GM21529 (cell line): Measurements from ENCODE around the gene STX8.
"Not testable (repeated sequence)": the region's sequence is repeated elsewhere in the genome, so short reads cannot be mapped to it uniquely, and the experiment has no call there.

Source experiments
- ATAC-seq: cut with Tn5 transposase; IDR thresholded peaks from one replicate; pipeline ENCODE4 v1.9.1; 2021; ENCODE audit not compliant: unreplicated experiment

STX8 gene

DNA sequence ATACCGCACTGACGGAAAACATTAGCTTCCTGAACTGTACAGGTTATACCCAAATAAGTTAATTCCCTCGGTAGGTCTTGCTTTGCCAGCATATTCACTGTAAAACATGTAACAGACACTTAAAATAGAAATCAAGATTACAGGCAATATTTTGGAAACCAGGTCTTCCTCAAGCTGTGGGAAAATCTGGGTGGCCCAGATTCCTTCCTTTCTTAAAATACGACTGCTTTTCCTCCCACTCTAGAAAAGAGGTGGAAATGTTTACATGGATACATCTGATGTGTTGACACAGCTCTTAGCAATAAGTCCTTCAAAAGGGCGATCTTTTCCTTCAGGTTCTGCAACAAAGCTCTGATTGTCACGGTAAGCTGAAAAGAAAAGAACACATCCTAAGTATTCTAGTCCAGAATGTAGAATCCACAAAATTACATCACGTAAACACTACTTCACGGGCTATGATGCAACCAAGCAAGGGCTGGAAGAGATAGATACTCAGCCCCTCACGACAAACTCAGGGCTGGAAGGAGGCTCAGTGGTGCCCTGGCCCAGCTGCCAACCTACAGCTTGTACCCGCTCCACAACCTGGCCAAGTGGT lies 18.4 kb downstream of the STX8 start:
- ATAC-seq, result no peak

DNA sequence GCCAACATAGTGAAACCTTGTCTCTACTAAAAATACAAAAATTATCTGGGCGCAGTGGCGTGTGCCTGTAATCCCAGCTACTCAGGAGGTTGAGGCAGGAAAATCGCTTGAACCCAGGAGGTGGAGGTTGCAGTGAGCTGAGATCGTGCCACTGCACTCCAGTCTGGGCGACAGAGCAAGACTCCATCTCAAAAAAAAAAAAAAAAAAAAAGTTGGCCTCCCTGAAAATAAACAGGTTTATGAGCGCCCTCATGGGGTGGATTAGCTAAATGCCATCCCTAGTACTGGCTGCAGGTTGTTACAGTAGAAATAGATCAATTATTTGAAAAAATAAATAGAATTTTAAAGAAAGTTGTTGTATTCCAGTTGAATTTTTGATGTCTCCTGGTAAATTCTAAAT lies 20.9 kb downstream of the STX8 start:
- ATAC-seq, result not testable (repeated sequence)

DNA sequence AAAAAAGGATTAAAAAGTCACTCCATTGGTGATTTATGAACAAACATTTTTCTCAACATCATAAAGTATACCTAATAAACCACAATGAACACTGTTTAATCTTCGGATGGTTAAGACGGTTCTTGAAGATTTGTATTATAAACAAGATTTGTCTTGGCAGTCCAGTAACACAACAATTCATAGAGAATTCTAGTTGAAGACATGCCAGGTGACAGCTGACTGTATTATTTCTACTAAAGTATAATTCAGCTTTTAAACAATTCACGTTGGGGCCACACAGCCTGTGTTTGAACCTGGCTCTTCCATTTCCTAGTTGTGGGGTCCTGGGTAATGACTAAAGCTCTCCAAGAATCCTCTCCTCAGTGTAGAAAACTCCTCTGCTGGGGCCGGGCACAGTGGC lies 22.0 kb downstream of the STX8 start:
- ATAC-seq, result no peak

DNA sequence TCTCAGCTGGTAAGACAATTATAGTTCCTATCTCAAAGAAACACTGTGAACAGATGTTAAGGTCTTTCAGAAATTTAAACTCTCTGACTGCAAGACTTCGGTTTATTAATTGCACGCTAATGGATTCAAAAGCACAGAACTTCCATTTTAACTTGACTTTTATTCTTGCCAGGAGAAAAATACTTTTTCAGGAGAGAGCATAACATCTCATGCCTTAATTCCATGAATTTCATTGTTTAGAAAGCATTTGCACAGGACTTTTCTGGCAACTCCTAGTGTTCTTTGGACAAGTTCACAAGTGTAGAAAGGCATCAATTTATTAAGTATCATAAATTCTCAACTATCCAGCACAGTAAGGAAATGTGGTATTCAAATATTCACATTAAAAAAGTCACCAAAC lies 22.4 kb downstream of the STX8 start:
- ATAC-seq, result no peak

DNA sequence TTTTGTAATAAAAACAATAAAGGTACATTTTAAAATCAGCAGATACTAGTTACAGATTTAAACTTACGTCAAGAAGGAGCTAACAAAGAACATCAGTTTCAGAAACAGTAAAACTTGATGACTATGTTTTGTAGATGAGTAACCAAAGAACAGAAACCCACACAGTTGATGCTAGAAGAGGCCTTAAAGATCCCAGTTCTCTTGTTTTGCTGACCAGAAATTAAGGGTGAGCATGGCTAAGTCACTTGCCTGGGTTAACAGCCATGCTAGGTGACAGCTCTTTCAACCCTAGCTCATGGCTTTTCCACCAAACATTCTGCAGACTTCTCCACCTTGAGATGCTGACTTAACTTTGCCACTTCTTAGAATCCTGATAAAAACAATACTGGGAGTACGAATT lies 26.4 kb downstream of the STX8 start:
- ATAC-seq, result no peak

DNA sequence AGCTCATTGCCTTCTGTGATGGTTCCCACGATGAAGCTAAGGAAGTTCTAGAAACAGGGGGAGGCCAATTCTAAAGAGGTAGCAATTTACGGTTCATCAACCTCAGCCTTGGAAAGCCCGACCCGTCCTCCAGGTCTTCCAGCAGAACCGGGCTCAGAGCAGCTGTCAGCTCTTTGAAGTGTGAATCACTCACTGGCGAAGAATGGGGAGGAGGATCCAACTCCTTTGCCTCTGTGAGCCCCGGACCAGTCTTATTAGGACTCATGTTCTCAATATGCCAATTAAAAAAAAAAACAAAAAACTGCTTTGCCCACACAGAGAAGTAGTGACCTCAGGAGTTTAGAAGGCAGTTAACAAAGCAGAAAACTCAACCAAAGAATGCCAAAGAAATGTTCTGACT lies 31.4 kb downstream of the STX8 start:
- ATAC-seq, result no peak

DNA sequence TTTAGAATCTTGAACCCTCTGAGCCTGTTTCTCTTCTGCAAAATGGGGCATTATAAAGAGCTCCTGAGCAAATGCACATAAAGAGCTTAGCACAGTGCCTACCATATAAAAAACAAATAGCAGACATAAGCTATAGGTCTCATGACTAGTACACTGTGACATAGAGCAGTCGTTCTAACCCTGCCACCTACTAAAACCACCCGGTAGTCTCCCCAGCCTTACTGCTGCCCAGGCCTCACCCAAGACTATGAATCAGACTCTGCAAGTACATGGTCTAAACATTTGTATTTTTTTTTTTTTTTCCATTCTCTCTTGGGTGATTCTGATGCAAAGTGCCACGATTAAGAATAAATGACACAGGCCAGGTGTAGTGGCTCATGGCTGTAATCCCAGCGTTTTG lies 33.9 kb downstream of the STX8 start:
- no peak for ATAC-seq

DNA sequence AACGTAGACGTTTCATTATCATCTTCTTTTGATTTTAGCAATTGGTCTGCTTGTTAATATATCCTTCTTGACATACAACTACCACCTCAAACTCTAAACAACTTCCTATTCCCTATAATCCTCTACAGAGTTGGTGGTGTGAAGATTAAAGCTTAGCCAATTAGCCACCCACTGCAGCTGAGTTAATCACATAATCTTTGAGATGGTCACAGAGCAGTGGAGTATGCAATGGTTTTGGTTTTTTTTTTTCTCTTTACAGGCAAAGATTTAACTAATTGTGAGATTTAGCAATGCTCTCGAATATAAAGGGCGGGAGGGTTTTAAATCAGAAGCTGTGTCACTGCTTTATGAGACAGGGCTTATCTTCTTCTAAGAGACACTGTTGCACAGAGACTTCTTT lies 37.0 kb downstream of the STX8 start:
- no peak for ATAC-seq

DNA sequence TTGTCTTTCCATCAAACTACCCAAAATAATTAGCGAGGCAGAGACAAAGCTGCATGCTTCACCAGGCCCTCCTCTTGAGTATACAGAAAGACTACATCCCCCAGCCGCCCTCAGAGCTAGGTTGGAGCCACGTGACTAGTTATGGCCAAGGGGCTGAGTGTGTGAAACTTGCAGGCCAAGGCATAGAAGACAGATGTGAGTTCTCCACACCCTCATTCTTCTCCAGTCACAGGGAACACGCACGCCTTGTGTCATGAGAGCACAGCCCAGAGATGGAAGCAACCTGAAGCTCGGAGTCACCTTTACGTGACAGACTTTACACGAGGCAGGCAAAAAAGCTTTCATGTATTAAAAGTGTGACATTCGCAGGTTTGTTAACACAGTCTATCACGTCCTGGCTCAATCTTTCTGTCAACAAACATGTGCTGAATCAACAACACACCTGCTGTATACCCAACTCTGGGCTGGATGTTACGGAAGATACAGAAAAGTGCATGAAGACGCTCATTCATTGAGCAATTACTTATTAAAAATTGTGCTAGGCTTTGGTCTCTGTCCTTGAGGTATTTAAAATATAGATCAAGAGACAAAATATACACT lies 38.3 kb downstream of the STX8 start:
- ATAC-seq, result no peak

DNA sequence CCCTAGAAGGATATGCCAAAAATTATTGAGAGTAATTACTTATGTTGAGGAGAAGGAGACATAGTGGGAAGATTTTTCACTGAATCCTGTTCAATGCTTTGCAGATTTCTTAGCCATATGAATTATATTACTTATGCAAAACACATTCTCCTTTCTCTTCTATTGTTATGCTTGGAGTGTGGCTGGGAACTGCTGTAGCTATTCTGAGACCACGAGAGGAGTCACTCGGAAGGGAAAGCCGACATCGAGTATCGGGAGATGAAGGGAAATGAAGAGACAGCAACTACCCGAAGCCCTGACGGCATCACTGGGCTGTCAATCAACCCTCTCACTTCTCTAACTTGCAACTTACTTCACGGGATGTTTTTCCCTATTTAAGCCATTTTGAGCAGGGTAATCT lies 39.6 kb downstream of the STX8 start:
- ATAC-seq, result no peak

DNA sequence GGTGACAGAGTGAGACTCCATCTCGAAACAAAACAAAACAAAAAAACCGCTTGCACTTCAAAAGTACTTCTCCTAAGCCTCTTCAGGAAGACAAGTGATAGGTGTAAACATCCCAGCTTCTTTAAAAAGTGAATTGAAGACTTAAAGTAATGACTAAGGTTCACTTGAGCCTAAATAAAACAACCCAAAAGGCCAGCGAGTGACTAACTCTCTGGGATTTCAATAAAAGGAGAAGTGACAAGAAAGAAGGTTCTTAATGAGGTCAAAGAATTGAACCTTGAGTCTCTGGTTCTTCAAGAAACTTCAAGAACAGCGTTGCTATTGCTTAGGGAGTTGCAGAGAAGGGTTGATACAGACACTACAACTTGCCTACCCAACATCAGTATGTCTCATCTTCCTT lies 42.2 kb downstream of the STX8 start:
- ATAC-seq, result no peak

DNA sequence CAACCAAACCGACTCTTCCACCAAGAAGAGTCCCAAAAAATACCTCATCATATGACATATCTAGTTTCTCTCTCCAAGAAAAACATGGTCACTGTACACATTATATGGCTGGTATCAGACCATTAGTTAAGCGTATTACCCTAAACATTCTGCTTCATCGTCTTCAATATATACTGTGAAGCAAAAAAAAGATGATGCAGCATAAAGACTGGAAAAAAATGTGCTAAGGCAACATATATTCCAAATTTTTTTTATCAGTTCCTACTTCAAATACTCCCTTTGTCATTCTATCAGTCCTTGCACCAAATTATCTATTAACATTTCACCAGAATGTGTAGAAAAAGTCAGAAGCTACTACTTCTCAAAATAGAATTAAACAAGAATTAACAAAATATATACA lies 42.9 kb downstream of the STX8 start:
- no peak for ATAC-seq

DNA sequence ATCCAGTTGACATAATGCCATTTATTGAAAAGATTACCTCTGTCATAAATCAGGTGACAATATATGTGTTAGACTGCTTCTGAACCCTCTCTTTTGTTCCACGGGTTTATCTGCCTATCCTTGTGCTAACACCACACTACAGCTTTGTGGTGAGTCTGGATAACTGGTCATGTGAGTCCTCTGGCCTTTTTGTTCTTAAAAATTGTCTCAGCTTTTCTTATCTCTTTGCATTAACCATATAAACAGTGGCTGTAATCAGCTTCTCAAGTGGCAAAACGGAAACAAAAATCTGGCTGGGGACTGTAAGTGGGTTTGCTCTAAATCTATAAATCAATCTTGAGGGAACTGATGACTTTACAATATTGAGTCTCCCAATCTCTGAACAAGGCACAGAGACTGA lies 44.6 kb downstream of the STX8 start:
- ATAC-seq, result no peak

DNA sequence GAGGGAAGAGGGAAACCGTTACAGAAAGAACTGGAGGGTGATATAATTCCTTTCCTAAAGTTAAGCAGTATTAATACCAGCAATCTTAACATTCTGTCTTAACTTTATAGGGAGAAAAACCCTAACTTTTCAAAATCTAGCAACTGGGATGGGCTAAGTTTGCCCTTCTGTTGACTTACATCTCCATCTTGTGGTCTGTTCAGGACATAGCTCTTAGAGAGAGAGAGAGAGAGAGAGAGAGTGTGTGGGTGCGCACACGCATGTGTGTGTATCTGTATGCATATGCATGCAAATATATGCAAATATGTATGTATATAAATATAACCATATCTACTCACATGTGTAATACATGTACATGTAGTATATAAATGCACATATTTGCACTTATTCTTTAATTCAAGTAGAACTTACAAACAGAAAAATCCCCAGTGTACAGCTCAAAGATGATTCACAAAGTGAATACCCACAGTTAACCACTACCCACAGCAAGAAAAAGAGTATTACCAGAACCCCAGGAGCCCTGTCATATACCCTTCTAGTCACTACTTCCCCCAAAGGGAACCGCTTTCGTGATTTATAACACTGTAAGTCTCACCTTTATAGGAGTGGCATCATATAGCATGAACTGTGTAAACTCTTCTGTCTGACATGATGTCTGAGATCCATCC lies 46.5 kb downstream of the STX8 start:
- ATAC-seq, result no peak

DNA sequence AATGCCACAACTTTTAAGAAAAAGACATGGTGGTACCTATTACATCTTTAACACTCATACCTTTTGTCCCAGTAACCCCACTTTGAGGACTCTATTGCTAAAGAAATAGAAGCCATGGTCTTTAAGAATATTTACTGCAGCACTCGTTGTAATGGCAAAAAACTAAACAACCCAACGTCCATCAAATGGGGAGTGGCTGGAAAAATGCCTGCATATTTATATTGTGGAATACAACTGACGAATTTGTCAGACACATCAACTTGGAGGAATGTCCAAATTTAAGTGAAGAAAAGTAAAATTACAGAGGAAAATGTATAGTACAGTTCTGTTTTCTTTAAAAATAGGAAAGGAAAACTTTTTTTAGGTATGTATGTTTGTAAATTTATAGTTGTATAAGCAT lies 47.8 kb downstream of the STX8 start:
- no peak for ATAC-seq

DNA sequence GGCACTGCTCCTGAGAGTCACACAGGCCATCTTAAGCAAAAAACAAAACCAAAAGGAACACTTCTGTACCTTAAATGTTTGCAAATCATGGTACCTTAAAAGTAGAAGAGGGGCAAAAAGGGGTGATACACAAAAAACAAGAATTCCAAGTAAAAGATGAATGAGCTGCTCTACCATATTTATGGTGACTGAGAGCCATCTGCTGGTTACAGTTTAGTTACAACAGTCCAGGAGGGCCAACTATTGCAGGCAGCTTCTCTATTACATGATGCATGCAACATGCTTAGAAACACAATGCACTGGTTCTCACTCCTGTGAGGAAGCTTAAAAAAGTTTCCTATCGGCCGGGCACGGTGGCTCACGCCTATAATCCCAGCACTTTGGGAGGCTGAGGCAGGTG lies 53.5 kb downstream of the STX8 start:
- no peak for ATAC-seq

DNA sequence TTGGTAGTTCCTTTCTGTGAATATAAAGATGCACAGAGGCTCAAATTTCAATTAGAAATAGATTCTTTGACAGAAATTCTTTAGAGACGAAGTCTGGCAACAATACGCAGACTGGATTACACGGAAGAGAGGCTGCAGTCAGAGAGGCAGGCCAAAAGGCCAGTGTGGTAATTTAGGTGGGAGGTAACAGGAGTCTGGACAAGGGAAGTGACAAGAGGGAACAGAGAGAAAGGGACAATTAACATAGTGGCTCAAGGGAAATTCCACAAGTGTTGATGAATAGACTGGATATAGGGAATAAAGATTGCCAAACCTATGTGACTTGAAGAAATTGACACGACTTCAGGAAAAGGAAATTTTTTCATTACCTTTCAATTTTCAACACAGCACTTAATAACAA lies 54.6 kb downstream of the STX8 start:
- no peak for ATAC-seq

DNA sequence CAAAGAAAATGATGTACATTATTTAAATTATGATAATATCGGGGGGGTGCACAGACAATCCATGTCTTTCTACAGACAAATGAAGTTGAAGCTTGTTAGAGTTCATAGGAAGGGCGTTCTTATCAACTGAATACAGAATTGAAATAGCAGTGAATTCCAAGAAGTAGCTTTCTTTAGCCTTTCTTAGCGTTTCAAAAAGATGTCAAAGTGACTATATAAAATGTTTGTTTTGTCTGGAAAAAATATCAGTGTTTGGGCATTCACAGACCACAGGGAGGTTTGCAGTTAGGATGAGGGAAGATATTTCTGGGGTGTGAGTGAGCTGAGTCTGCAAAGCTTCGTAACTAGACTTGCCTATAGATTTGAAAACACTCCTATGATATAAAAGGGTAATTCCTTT lies 55.0 kb downstream of the STX8 start:
- ATAC-seq, result no peak

DNA sequence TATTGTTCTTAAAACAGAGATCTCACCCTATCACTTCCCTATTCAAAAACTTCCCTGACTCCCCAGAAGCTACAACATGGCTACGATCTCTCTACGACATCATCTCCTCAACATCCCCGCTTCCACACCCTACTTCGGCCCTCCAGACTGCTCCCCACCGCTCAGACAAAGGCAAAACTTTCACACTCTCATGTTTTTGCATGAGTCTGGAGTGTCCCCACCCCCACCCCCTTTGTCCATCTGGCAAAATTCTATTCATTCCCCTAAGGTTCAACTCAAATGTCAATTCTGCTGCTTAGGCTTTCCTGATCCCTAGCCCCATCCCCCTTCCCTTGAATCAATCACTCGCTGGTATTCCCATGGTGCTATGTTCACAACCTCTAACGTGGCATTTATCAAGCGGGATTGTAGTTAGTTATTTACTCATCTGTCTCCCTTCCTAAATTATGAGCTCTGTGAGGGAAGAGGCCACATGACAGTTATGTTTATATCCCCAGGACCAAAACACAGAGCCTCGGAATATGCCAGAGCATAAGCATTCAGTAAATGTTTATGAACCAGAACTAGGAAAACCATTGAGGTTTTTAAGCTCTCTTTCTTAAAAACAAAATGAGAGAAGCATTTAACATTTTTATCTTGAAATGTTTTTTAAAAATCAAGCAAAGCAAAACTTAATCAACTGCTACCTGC lies 55.9 kb downstream of the STX8 start:
- ATAC-seq, result no peak

DNA sequence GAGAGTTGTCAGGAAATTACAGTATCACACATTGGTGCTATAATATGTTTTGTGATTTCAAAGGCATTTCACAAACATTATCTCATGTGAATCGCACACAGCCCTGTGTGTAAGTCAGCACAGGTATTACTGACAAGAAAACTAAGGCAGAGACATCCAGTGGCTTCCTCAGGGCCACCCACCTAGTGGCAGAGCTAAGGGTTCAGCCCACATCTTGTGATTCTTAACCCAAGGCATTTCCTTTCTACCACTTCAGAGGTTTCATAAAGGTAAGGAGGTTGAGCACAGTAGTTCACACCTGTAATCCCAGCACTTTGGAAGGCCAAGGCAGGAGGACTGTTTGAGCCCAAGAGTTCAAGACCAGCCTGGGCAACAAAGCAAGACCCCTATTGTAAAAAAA lies 58.2 kb downstream of the STX8 start:
- no peak for ATAC-seq

DNA sequence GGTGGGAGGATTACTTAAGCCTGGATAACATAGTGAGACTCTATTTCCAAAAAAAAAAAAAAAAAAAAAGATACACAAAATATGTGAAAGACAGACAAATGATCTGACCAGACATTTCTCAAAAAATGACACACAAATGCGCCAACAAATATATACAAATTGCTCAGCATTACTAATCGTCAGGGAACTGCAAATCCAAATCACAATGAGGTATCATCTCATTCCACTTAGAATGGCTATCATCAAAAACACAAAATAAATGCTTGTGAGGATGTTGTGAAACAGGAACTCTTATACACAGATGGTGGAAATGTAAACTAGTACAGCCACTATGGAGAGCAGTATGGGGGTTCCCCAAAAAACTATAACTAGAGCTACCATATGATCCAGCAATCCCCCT lies 62.4 kb downstream of the STX8 start:
- ATAC-seq, result no peak
